Suprapubic skin (tissue), 3 donors: ENCODE data around the gene MELK.

ENCODE experiments used
- EP300 ChIP-seq: sonication (generic); formaldehyde crosslinking; IDR thresholded peaks from one replicate; pipeline ENCODE4 v1.6.1; 2017; ENCODE audit warnings: antibody characterized with exemption
- POLR2A ChIP-seq, 2 donors: fragments of 450-650 bp; IDR thresholded peaks; one replicate each; pipeline ENCODE4 v1.6.1; 2017; ENCODE audit warnings: antibody characterized with exemption in 2 of 2, mild to moderate bottlenecking in 2 of 2, moderate library complexity in 2 of 2
- TF ChIP-seq, protein P1 (sequence below), 2 donors: fragments of 200-600 bp in 1 of 2; fragments of 450-650 bp in 1 of 2; sonication (generic) in 1 of 2; IDR thresholded peaks; one replicate each; pipeline ENCODE4 v1.5.1; 2016 to 2019; ENCODE audit warnings: antibody characterized with exemption in 2 of 2, mild to moderate bottlenecking in 1 of 2, moderate library complexity in 1 of 2

GRCh38 chr9:36640771-36641381 lies 68.2 kb downstream of the MELK start:
- TF ChIP-seq, protein P1, sequence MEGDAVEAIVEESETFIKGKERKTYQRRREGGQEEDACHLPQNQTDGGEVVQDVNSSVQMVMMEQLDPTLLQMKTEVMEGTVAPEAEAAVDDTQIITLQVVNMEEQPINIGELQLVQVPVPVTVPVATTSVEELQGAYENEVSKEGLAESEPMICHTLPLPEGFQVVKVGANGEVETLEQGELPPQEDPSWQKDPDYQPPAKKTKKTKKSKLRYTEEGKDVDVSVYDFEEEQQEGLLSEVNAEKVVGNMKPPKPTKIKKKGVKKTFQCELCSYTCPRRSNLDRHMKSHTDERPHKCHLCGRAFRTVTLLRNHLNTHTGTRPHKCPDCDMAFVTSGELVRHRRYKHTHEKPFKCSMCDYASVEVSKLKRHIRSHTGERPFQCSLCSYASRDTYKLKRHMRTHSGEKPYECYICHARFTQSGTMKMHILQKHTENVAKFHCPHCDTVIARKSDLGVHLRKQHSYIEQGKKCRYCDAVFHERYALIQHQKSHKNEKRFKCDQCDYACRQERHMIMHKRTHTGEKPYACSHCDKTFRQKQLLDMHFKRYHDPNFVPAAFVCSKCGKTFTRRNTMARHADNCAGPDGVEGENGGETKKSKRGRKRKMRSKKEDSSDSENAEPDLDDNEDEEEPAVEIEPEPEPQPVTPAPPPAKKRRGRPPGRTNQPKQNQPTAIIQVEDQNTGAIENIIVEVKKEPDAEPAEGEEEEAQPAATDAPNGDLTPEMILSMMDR (IDR thresholded peaks at IDR 0.05) = no peak
- TF ChIP-seq POLR2A (IDR thresholded peaks at IDR 0.05) = no peak
- TF ChIP-seq EP300 = no peak
